Measurements from ENCODE around the gene STRADA.
A peak's percentile ranks its signal among the peaks of the same experiment; 100 is the strongest.

STRADA gene

GRCh38 chr17:63741408-63742173, at the start of gene STRADA:
STRADA (minus strand) TSS chr17:63741799; CDS start chr17:63728369, 13,430 bp downstream.
- DNase-seq (ENCODE audit: low read depth), result peak; percentile 99

- no peak for DNase-seq (ENCODE audit: low read depth)
Measured at GRCh38 chr17:63790057-63790456, 48.5 kb upstream of the STRADA start.

GRCh38 chr17:63786971-63787711, 45.5 kb upstream of the STRADA start:
- no peak for DNase-seq (ENCODE audit: low read depth)

- DNase-seq (ENCODE audit: low read depth), result no peak
Measured at GRCh38 chr17:63786117-63786516, 44.5 kb upstream of the STRADA start.

- no peak for DNase-seq (ENCODE audit: low read depth)
Measured at GRCh38 chr17:63785556-63785955, 44.0 kb upstream of the STRADA start.

GRCh38 chr17:63783522-63783921, 41.9 kb upstream of the STRADA start:
- DNase-seq (ENCODE audit: low read depth), result no peak

- DNase-seq (ENCODE audit: low read depth), result no peak
Measured at GRCh38 chr17:63780928-63781327, 39.3 kb upstream of the STRADA start.

- DNase-seq (ENCODE audit: low read depth), result no peak
Measured at GRCh38 chr17:63780507-63780906, 38.9 kb upstream of the STRADA start.

- DNase-seq (ENCODE audit: low read depth), result no peak
Measured at GRCh38 chr17:63775420-63775819, 33.8 kb upstream of the STRADA start.

GRCh38 chr17:63774969-63775265, 33.3 kb upstream of the STRADA start:
- DNase-seq (ENCODE audit: low read depth), result no peak

GRCh38 chr17:63774141-63774968, 32.8 kb upstream of the STRADA start, which contains the start of gene DDX42:
DDX42 (plus strand) TSS chr17:63774170; CDS start chr17:63787050, 12,880 bp downstream.
- peak; percentile 87 for DNase-seq (ENCODE audit: low read depth)

GRCh38 chr17:63773272-63774140, 31.9 kb upstream of the STRADA start, which contains the start of gene CCDC47:
CCDC47 (minus strand) TSS chr17:63773597; CDS start chr17:63766175, 7,422 bp downstream.
- peak; percentile 97 for DNase-seq (ENCODE audit: low read depth)

- DNase-seq (ENCODE audit: low read depth), result no peak
Measured at GRCh38 chr17:63772801-63773271, 31.2 kb upstream of the STRADA start.

GRCh38 chr17:63768433-63768832, 26.8 kb upstream of the STRADA start:
- no peak for DNase-seq (ENCODE audit: low read depth)

- no peak for DNase-seq (ENCODE audit: low read depth)
Measured at GRCh38 chr17:63766754-63767153, 25.2 kb upstream of the STRADA start.

GRCh38 chr17:63764716-63765115, 23.1 kb upstream of the STRADA start:
- DNase-seq (ENCODE audit: low read depth), result no peak

GRCh38 chr17:63762161-63763078, 20.8 kb upstream of the STRADA start:
- no peak for DNase-seq (ENCODE audit: low read depth)

- no peak for DNase-seq (ENCODE audit: low read depth)
Measured at GRCh38 chr17:63760771-63761539, 19.4 kb upstream of the STRADA start.

GRCh38 chr17:63758428-63758827, 16.8 kb upstream of the STRADA start:
- no peak for DNase-seq (ENCODE audit: low read depth)
